Activated CD4-positive, alpha-beta T cell treated with anti-CD3 and anti-CD28 coated beads, Interleukin-10, Interleukin-2, amounts not matched to agents 100 ng/mL and 50 ng/mL, durations not matched to agents 16 hours and 8 hours (primary cell): ENCODE results near the gene MGARP.
A peak's percentile ranks its signal among the peaks of the same experiment; 100 is the strongest.
"Not testable (repeated sequence)": the region's sequence is repeated elsewhere in the genome, so short reads cannot be mapped to it uniquely, and the experiment has no call there.

ENCODE experiments used
- DNase-seq: peaks from one replicate; pipeline ENCODE4 v3.0.0-alpha.2; 2020

The MGARP gene

GRCh38 chr4:139295206-139295941 lies 15.3 kb upstream of the MGARP start:
- DNase-seq: peak; percentile 98

GRCh38 chr4:139286186-139286698 lies 6.2 kb upstream of the MGARP start:
- DNase-seq: no peak

GRCh38 chr4:139282721-139283075 lies 2.7 kb upstream of the MGARP start:
- DNase-seq: no peak

- no peak for DNase-seq
Observed at GRCh38 chr4:139282065-139282720, 2.2 kb upstream of the MGARP start.

- DNase-seq: no peak
Observed at GRCh38 chr4:139278912-139279759, 889 bp downstream of the MGARP start.

- no peak for DNase-seq
Observed at GRCh38 chr4:139278485-139278884, 1.5 kb downstream of the MGARP start.

GRCh38 chr4:139275281-139275735 lies 4.7 kb downstream of the MGARP start:
- no peak for DNase-seq

- DNase-seq: no peak
Observed at GRCh38 chr4:139274790-139275189, 5.2 kb downstream of the MGARP start.

- no peak for DNase-seq
Observed at GRCh38 chr4:139273835-139274234, 6.2 kb downstream of the MGARP start.

GRCh38 chr4:139267301-139267700 lies 12.7 kb downstream of the MGARP start:
- no peak for DNase-seq

GRCh38 chr4:139266583-139267257 lies 13.3 kb downstream of the MGARP start:
- peak; percentile 96 for DNase-seq

- no peak for DNase-seq
Observed at GRCh38 chr4:139266208-139266582, 13.8 kb downstream of the MGARP start.

- no peak for DNase-seq
Observed at GRCh38 chr4:139265654-139266053, 14.4 kb downstream of the MGARP start.

GRCh38 chr4:139256349-139256748 lies 23.7 kb downstream of the MGARP start:
- DNase-seq: no peak

- DNase-seq: not testable (repeated sequence)
Observed at GRCh38 chr4:139255581-139255980, 24.4 kb downstream of the MGARP start.

- DNase-seq: no peak
Observed at GRCh38 chr4:139253713-139254112, 26.3 kb downstream of the MGARP start.

GRCh38 chr4:139253046-139253445 lies 27.0 kb downstream of the MGARP start:
- DNase-seq: no peak

GRCh38 chr4:139247700-139248238 lies 32.3 kb downstream of the MGARP start:
- DNase-seq: no peak

- DNase-seq: no peak
Observed at GRCh38 chr4:139247241-139247640, 32.8 kb downstream of the MGARP start.

GRCh38 chr4:139246166-139246565 lies 33.9 kb downstream of the MGARP start:
- DNase-seq: no peak

GRCh38 chr4:139245590-139245989 lies 34.4 kb downstream of the MGARP start:
- no peak for DNase-seq
